WTC11 (cell line): ENCODE measurements around the gene AGAP1.

Experiments used
- ATF2 ChIP-seq: sonication (generic); formaldehyde crosslinking; IDR thresholded peaks from 2 replicates; pipeline ENCODE4 v1.8.1; 2022; ENCODE audit warnings: low read depth, missing genetic modification reagents, borderline replicate concordance
- ATF6 ChIP-seq: sonication (generic); formaldehyde crosslinking; IDR thresholded peaks from 2 replicates; pipeline ENCODE4 v1.8.1; 2023; ENCODE audit warnings: mild to moderate bottlenecking, missing genetic modification reagents
- CTCF ChIP-seq: fragments of 200-600 bp; IDR thresholded peaks from 2 replicates; pipeline ENCODE4 v1.8.0; 2022; ENCODE audit warnings: antibody characterized with exemption
- E2F4 ChIP-seq: sonication (generic); formaldehyde crosslinking; IDR thresholded peaks from 2 replicates; pipeline ENCODE4 v1.8.1; 2022; ENCODE audit warnings: low read depth, mild to moderate bottlenecking, moderate library complexity, missing genetic modification reagents, borderline replicate concordance
- E2F5 ChIP-seq: sonication (generic); formaldehyde crosslinking; IDR thresholded peaks from 2 replicates; pipeline ENCODE4 v1.8.1; 2022; ENCODE audit warnings: mild to moderate bottlenecking, moderate library complexity, missing genetic modification reagents
- FOXK1 ChIP-seq: sonication (generic); formaldehyde crosslinking; IDR thresholded peaks from 2 replicates; pipeline ENCODE4 v1.8.0; 2022; ENCODE audit warnings: mild to moderate bottlenecking, moderate library complexity, missing genetic modification reagents
- NR2C2 ChIP-seq: sonication (generic); formaldehyde crosslinking; IDR thresholded peaks from 2 replicates; pipeline ENCODE4 v1.8.0; 2022; ENCODE audit warnings: mild to moderate bottlenecking, missing genetic modification reagents
- PRDM15 ChIP-seq: sonication (generic); formaldehyde crosslinking; IDR thresholded peaks from 2 replicates; pipeline ENCODE4 v1.8.0; 2022; ENCODE audit warnings: missing genetic modification reagents
- SMAD4 ChIP-seq: sonication (generic); formaldehyde crosslinking; IDR thresholded peaks from 2 replicates; pipeline ENCODE4 v1.8.0; 2022; ENCODE audit warnings: mild to moderate bottlenecking, missing genetic modification reagents
- USF2 ChIP-seq: sonication (generic); formaldehyde crosslinking; IDR thresholded peaks from 2 replicates; pipeline ENCODE4 v1.8.1; 2023; ENCODE audit warnings: mild to moderate bottlenecking, missing genetic modification reagents, moderate library complexity

- TF ChIP-seq NR2C2 (no peak), USF2 (CRISPR knock-in tag) (no peak), PRDM15 (CRISPR knock-in tag) (no peak), SMAD4 (CRISPR knock-in tag) (no peak), FOXK1 (CRISPR knock-in tag) (no peak), CTCF (no peak), ATF2 (CRISPR knock-in tag) (no peak), E2F5 (CRISPR knock-in tag) (no peak), ATF6 (CRISPR knock-in tag) (no peak), E2F4 (no peak)
Observed at GRCh38 chr2:235836491-235836911, 342.7 kb downstream of the AGAP1 start.
